ENCODE data around the gene FERMT3.

GRCh38 chr11:64256300-64256699 lies 49.8 kb downstream of the FERMT3 start:
- no peak for TF ChIP-seq CTCF (IDR thresholded peaks at IDR 0.05 in 4 of 5, conservative IDR thresholded peaks at IDR 0.05 in 1 of 5)
- no peak for TF ChIP-seq POLR2A (IDR thresholded peaks at IDR 0.05)

All from gastrocnemius medialis (tissue), 4 donors.